Activated naive CD4-positive, alpha-beta T cell treated with anti-CD3 and anti-CD28 coated beads, Interleukin-2, amount 10 ng/mL, durations not matched to agents 7 days and 5 days (primary cell): ENCODE data around the gene KCTD7.

ENCODE experiments used
- CTCF ChIA-PET: fragments of 350-600 bp; sonication (Branson Sonifier 250); formaldehyde crosslinking; loops from one replicate; lab custom pipeline; 2021; ENCODE audit warnings: antibody characterized with exemption; lab: Charles Lee
- DNase-seq: peaks from one replicate; pipeline ENCODE4 v3.0.0-alpha.2; 2020
- H3K27ac Mint-ChIP-seq: one replicate; pipeline ENCODE4 v1.8.0; 2021; ENCODE audit warnings: mild to moderate bottlenecking, moderate library complexity, mixed read lengths
- H3K27me3 Mint-ChIP-seq: one replicate; pipeline ENCODE4 v1.8.0; 2021; ENCODE audit warnings: mild to moderate bottlenecking, mixed read lengths
- H3K36me3 Mint-ChIP-seq: one replicate; pipeline ENCODE4 v1.8.0; 2021; ENCODE audit warnings: mixed read lengths
- H3K4me1 Mint-ChIP-seq: one replicate; pipeline ENCODE4 v1.8.0; 2021; ENCODE audit warnings: mixed read lengths
- H3K4me3 Mint-ChIP-seq: one replicate; pipeline ENCODE4 v1.8.0; 2021; ENCODE audit warnings: mild to moderate bottlenecking, moderate library complexity, mixed read lengths
- H3K9me3 Mint-ChIP-seq: one replicate; pipeline ENCODE4 v1.8.0; 2021; ENCODE audit warnings: mixed read lengths

Gene KCTD7

GRCh38 chr7:66693331-66693730, 64.7 kb downstream of the KCTD7 start:
- CTCF ChIA-PET: no interaction called here
- peaks cover 3% of the 10 kb centered on the region for H3K9me3 Mint-ChIP-seq
- no peak overlapping the region for H3K27ac Mint-ChIP-seq
- H3K4me1 Mint-ChIP-seq: no peaks in the 10 kb centered on the region
- no peak overlapping the region for H3K4me3 Mint-ChIP-seq
- H3K27me3 Mint-ChIP-seq: no peaks in the 10 kb centered on the region
- H3K36me3 Mint-ChIP-seq: no peaks in the 10 kb centered on the region
- no peak for DNase-seq
